Activated CD4-positive, CD25-positive, alpha-beta regulatory T cell (primary cell): ENCODE results near the gene LRRK1.
"Not testable (repeated sequence)": the region's sequence is repeated elsewhere in the genome, so short reads cannot be mapped to it uniquely, and the experiment has no call there.

ENCODE experiments used
- DNase-seq, 4 experiments: peaks; one replicate each; lab custom pipeline; 2025; lab: John Stamatoyannopoulos, UW

The LRRK1 gene

DNA sequence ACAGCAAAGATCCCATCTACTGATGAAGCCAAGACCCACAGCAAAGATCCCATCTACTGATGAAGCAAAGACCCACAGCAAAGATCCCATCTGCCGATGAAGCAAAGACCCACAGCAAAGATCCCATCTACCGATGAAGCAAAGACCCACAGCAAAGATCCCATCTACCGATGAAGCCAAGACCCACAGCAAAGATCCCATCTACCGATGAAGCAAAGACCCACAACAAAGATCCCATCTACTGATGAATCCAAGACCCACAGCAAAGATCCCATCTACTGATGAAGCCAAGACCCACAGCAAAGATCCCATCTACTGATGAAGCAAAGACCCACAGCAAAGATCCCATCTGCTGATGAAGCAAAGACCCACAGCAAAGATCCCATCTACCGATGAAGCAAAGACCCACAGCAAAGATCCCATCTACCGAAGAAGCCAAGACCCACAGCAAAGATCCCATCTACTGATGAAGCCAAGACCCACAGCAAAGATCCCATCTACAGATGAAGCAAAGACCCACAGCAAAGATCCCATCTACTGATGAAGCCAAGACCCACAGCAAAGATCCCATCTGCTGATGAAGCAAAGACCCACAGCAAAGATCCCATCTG is 176.7 kb downstream of the LRRK1 start:
- not testable (repeated sequence) for DNase-seq

- DNase-seq = no peak
Observed at GRCh38 chr15:101097111-101097510, 178.0 kb downstream of the LRRK1 start.

DNA sequence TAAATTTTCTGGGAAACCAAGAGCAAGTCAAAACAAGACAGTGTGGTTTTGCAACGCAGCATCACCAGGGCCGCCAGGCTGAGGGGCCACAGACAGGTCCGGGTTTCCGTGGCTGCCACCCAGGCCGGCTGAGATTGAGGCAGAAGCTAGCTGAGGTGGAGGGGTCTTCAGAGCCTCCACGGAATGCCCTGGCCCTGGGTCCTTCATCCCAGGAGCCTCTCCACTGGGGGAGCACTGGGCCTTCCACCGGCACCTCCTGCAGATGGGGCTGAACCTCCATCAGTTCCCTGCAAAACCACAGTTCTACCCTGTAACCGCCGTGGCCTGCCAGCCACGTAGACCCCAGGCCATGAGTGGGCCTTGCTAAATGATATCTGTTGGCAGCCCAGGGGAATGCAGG is 180.0 kb downstream of the LRRK1 start:
- DNase-seq = no peak

DNA sequence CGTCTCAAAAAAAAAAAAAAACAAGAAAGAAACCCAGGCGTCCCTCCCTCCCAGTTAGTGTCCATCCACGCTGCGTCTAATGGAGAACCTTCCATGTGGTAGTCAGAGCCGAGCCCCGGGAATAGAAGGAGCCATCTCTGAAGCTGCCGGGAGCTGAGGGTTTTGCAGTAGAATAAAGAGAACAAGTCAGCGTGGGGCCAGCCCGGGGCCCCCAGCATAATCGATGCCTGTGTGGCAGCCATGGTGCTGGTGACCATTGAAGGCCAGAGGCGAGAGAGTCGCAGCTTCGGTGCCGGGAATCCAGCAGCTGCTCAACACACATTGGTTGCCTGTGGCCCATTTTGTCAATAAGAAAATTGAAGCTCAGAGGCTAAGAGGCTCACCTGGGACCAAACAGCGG is 181.0 kb downstream of the LRRK1 start:
- no peak for DNase-seq

DNA sequence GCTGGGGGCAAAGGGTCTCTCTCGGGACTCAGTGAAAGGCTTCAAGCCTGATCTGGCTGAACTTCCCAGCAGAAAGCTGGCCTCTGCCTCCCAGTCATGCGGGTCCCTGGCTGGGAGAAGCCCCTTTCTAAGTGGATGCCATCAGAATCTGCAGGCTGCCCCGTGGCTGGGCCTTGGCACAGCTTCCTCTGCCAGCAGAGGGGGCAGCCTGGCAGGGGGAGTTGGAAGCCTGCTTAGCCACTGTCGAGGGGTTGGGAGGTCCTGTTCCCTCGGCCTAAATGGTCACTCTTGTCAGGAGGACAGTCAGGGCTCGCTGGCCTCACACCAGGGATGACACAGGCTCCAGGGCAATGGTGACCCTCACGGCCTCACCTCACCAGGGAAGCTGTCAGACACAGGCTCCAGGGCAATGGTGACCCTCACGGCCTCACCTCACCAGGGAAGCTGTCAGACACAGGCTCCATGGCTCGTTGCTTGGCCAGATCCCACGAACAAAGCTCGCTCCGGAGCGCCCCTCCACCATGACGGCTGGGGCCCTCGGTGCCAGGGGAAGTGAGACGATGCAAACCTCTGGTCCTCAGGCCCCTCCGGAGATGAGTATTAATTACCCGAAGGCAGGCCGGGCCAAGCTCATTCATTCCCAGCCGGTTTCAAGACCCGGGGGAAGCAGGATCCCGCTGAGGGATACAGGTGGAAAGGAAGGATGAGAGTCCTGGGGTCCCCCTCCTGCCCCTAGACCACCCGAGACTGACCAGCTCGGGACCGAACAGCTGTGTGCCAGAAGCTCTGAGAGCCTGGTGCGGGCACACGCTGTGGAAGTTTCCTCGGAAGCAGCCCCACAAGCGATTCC is 181.7 kb downstream of the LRRK1 start:
- DNase-seq = no peak

GRCh38 chr15:101101676-101102075 is 182.5 kb downstream of the LRRK1 start:
- DNase-seq = no peak

- DNase-seq = no peak
Observed at GRCh38 chr15:101102746-101103145, 183.6 kb downstream of the LRRK1 start.

DNA sequence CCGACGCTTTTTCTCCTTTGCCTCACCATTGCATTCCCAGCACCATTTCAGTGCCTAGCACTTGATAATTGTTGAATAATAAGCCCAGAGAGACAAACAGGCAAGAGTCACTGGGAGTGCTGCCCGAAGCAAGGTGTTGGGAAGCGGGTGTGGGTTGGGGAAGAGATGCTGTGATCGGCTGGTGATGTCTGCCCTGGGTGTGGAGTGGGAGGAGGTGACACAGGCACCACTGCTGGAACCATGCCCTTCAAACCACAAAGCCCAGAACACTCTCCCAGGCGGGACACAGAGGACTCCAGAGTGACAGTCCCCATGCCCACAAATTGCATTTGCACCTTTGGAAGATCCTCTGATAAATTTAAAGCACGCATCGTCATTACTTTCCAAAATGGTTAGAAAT is 184.4 kb downstream of the LRRK1 start:
- DNase-seq = no peak

- no peak for DNase-seq
Observed at GRCh38 chr15:101104141-101104540, 185.0 kb downstream of the LRRK1 start.

DNA sequence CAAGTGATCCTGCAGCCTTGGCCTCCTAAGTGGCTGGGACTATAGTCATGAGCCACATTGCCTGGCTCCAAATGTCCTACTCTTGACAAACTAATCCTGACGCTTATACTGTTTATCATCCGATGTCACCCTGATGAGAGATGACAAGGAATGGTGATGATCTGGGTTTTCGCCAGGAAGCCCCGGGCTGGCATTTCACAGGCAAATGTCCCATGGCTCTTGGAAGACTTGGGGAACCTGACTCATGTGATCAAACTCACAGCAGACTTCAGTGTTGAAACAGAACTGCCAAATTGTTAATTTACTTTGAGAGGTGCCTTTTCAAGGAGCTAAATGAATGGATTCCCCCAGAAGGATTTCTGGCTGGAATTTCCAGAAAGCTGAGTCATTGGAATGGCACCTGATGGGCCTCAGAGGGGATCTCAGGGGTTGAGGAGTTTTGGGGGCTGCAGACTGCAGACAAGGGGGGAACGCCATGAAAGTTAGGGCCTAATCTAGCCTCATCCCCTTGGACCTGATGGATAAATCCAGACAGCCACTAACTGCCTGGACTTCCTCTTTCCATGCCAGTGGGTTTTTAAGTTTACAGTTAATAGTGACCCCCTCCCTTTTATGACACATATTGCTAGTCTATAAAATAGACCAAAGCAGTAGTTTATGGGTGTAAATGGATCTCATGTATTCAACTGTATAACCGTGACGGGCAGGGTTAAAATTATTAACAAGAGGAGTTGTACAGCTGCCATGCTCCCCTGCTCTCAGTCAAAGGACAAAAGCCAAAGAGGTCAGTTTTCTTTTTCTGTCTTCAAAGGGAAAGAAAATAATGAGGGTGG is 186.1 kb downstream of the LRRK1 start:
- DNase-seq = no peak

DNA sequence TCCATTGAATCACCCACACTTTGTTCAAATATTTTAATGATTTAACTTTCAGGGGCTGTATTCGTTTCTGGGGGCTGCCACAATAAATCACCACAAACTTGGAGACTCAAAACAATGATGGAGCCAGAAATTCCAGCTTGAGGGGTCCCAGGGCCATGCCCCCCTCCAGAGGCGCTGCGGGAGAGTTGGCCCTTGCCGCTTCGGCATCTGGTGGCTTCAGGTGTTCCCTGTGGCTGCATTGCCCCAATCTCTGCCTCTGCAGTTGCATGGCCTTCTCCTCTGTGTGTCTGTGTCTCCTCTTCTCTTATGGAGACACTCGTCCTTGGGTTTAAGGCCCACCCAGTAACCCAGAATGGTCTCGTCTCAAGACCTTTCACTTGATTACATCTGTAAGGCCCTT is 187.9 kb downstream of the LRRK1 start:
- no peak for DNase-seq

GRCh38 chr15:101107625-101108460 is 188.7 kb downstream of the LRRK1 start:
- no peak for DNase-seq

DNA sequence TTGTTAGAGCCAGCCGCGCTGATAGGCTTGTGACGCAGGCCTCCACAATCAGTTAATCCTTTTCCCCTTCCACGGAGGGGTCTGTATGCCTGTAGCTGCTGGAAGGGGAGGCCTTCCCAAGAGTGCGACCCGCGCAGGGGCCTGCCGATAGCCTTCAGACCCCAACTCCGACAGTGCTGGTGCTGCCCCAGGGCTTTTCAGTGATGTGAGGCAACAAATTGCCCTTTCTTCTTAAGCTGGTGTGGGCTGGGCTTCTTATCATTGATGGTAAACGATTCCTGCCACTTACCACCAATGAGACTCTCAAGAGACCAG is 189.3 kb downstream of the LRRK1 start:
- no peak for DNase-seq

DNA sequence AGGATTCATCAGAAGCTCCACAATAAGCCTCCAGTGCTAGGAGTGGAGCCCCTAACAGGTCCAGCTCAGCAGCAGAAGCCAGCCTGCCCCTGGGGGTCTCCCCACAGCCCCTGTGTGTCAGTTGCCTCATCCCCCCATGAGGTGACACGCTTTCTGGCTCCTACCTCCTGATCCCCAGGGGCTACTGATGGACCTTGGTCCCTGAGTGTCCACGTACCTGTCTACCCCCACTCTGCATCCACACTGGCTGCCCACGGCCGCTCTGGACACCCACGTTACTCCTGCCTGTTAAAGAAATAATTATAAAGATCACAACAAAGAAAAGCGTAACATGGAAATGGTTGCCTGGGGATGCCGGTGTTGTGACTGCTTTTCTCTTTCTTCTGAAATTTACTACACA is 189.6 kb downstream of the LRRK1 start:
- no peak for DNase-seq

- no peak for DNase-seq
Observed at GRCh38 chr15:101110681-101111569, 191.8 kb downstream of the LRRK1 start.

GRCh38 chr15:101111570-101112262 is 192.6 kb downstream of the LRRK1 start:
- DNase-seq = no peak

GRCh38 chr15:101112336-101113113 is 193.4 kb downstream of the LRRK1 start:
- no peak for DNase-seq

DNA sequence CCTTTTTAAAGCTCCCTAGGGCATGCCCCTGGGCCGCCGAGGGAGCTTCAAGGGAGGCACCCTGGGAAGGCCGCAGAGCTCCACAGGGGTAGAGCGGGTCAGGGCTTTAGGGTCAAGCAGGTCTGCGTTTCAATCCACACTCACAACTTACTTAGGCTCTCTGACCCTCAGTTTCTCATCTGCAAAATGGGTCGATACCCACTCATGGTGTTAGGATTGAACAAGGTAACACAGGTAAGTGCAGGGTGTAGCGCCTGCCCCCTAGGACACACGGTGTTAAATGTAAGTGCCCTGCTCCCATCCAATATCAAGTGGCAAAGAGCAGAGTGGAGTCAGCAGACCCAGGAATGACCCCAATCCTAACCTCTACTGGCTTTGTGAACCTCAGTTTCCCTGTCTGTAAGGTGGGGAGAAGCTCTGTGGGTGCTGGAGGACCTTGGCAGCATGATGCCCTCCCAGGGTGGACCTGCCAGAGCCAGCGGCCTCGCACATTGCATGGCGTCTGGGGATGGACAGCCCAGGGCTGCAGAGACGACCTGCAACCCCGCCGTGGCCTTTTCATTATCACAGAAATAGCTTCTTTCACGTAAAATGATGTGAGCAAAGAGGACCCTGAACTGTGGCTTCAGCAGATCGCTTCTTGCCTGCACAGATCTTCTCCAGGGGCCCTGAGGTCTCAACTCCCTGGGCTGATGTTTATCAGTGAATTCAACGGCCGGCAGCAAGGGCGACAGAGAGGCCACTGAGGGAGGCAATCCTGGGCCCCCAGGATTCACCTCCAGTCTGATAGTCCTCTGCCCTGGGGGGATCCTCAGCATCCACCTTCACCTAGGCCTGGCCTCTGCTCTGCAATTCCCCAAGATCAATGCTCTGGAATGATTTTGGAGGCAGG is 194.2 kb downstream of the LRRK1 start:
- no peak for DNase-seq

DNA sequence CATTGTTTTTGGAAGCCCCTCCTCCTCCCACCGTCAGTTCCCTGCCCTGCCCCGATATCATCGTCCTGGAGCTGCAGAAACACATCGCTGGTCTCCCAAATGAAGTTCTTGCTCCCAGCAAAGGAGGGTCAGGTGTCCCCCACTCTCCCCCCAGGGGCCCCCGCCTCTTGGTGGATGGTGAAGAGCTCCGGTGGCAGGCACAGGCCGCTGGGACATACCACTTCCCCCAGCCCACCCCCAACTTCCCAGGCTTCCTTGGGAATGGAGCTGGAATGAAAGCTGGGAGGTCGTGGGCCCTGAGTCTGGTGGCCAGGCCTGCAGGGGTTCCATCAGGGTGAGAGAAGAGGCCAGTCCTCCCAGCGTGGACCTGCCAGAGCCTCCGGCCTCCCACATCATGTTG is 195.0 kb downstream of the LRRK1 start:
- DNase-seq = no peak
